GM23338 (cell line): Measurements from ENCODE around the gene MVB12B.

Experiments
- CREB1 ChIP-seq: fragments of 250-450 bp; sonication (Bioruptor Pico); IDR thresholded peaks from 2 replicates; pipeline ENCODE4 v1.5.0; 2020; ENCODE audit warnings: low read depth, mild to moderate bottlenecking, moderate library complexity
- ETS1 ChIP-seq: IDR thresholded peaks from 2 replicates; pipeline ENCODE4 v1.6.1; 2016; ENCODE audit warnings: antibody characterized with exemption
- EZH2 ChIP-seq: fragments of 200-600 bp; sonication (generic); IDR thresholded peaks from one replicate; pipeline ENCODE4 v1.8.0; 2017; ENCODE audit warnings: antibody characterized with exemption, mild to moderate bottlenecking, low read depth; ENCODE audit not compliant: unreplicated experiment
- EZH2phosphoT487 ChIP-seq: fragments of 200-600 bp; sonication (generic); IDR thresholded peaks from one replicate; pipeline ENCODE4 v1.8.1; 2018; ENCODE audit warnings: antibody characterized with exemption; ENCODE audit not compliant: unreplicated experiment
- JUNB ChIP-seq: IDR thresholded peaks from one replicate; pipeline ENCODE4 v1.6.1; 2016; ENCODE audit warnings: antibody characterized with exemption; ENCODE audit not compliant: unreplicated experiment
- NANOG ChIP-seq: IDR thresholded peaks from 2 replicates; pipeline ENCODE4 v1.6.1; 2016; ENCODE audit warnings: antibody characterized with exemption, borderline replicate concordance
- POLR2AphosphoS5 ChIP-seq: IDR thresholded peaks from 2 replicates; pipeline ENCODE4 v1.6.1; 2016; ENCODE audit warnings: antibody characterized with exemption, low read depth
- STAT1 ChIP-seq: IDR thresholded peaks from one replicate; pipeline ENCODE4 v1.6.1; 2016; ENCODE audit warnings: antibody characterized with exemption; ENCODE audit not compliant: unreplicated experiment
- ZNF114 ChIP-seq: fragments of 250-450 bp; sonication (Bioruptor Pico); IDR thresholded peaks from 2 replicates; pipeline ENCODE4 v1.5.0; 2020; ENCODE audit warnings: mild to moderate bottlenecking, moderate library complexity
- ZNF331 ChIP-seq: fragments of 250-450 bp; sonication (Bioruptor Pico); IDR thresholded peaks from 2 replicates; pipeline ENCODE4 v1.5.0; 2020; ENCODE audit warnings: low read depth, mild to moderate bottlenecking, moderate library complexity
- ZNF462 ChIP-seq: fragments of 250-450 bp; sonication (Bioruptor Pico); IDR thresholded peaks from 2 replicates; pipeline ENCODE4 v1.5.0; 2020; ENCODE audit warnings: mild to moderate bottlenecking, moderate library complexity
- TF ChIP-seq, protein P1 (sequence below), 2 experiments: fragments of 200-600 bp in 1 of 2; sonication (generic) in 1 of 2; conservative IDR thresholded peaks; 2 replicates each; pipeline versions ENCODE4 v1.5.1 to v1.6.1; 2016 to 2017; ENCODE audit warnings: antibody characterized with exemption in 2 of 2, low read depth in 2 of 2, mild to moderate bottlenecking in 2 of 2, moderate library complexity in 1 of 2
- TF ChIP-seq, protein P2 (sequence below): IDR thresholded peaks from one replicate; pipeline ENCODE4 v1.6.1; 2018; ENCODE audit warnings: antibody characterized with exemption; ENCODE audit not compliant: unreplicated experiment

DNA sequence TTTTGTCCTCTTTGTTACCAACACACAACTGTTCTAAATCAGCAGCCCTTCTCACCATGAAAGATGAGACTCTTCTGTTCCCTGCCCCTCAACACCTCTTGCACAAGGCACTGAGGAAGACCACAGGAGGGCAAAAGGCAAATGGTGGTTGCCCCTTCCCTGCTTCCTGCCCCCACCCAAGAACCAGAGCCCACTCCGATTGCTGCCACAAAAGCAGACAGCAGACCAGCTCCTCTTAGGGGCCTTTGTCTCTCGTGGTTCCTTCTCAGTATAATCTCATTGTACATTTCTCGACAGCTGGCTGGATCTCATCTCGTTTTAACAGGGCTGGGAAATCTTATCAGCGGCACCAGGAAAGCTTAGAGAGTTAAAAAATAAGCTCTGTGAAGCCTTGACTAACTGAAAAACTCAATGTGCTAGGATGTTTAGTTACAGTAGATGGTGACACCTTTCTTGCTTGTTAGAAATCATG, 1.1 kb downstream of the MVB12B start:
- TF ChIP-seq, protein P1, sequence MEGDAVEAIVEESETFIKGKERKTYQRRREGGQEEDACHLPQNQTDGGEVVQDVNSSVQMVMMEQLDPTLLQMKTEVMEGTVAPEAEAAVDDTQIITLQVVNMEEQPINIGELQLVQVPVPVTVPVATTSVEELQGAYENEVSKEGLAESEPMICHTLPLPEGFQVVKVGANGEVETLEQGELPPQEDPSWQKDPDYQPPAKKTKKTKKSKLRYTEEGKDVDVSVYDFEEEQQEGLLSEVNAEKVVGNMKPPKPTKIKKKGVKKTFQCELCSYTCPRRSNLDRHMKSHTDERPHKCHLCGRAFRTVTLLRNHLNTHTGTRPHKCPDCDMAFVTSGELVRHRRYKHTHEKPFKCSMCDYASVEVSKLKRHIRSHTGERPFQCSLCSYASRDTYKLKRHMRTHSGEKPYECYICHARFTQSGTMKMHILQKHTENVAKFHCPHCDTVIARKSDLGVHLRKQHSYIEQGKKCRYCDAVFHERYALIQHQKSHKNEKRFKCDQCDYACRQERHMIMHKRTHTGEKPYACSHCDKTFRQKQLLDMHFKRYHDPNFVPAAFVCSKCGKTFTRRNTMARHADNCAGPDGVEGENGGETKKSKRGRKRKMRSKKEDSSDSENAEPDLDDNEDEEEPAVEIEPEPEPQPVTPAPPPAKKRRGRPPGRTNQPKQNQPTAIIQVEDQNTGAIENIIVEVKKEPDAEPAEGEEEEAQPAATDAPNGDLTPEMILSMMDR (conservative IDR thresholded peaks at IDR 0.05; ENCODE audit: low read depth in 2 of 2): no peak
- TF ChIP-seq POLR2AphosphoS5 (no peak), EZH2 (no peak), ETS1 (no peak), CREB1 (CRISPR knock-in tag) (no peak), EZH2phosphoT487 (no peak), ZNF331 (CRISPR knock-in tag) (no peak), JUNB (no peak), NANOG (no peak), ZNF114 (CRISPR knock-in tag) (no peak), STAT1 (no peak), ZNF462 (CRISPR knock-in tag) (no peak)
- TF ChIP-seq, protein P2, sequence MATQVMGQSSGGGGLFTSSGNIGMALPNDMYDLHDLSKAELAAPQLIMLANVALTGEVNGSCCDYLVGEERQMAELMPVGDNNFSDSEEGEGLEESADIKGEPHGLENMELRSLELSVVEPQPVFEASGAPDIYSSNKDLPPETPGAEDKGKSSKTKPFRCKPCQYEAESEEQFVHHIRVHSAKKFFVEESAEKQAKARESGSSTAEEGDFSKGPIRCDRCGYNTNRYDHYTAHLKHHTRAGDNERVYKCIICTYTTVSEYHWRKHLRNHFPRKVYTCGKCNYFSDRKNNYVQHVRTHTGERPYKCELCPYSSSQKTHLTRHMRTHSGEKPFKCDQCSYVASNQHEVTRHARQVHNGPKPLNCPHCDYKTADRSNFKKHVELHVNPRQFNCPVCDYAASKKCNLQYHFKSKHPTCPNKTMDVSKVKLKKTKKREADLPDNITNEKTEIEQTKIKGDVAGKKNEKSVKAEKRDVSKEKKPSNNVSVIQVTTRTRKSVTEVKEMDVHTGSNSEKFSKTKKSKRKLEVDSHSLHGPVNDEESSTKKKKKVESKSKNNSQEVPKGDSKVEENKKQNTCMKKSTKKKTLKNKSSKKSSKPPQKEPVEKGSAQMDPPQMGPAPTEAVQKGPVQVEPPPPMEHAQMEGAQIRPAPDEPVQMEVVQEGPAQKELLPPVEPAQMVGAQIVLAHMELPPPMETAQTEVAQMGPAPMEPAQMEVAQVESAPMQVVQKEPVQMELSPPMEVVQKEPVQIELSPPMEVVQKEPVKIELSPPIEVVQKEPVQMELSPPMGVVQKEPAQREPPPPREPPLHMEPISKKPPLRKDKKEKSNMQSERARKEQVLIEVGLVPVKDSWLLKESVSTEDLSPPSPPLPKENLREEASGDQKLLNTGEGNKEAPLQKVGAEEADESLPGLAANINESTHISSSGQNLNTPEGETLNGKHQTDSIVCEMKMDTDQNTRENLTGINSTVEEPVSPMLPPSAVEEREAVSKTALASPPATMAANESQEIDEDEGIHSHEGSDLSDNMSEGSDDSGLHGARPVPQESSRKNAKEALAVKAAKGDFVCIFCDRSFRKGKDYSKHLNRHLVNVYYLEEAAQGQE: no peak
